OCI-LY1 (cell line): ENCODE measurements around the gene FYCO1.

ENCODE experiments used
- CTCF ChIP-seq: fragments of 200-600 bp; sonication (generic), shearing (Covaris generic); IDR thresholded peaks from 2 replicates; pipeline ENCODE4 v1.5.1; 2017; ENCODE audit warnings: mild to moderate bottlenecking, antibody characterized with exemption, low read length, moderate library complexity, mixed read lengths
- EZH2 ChIP-seq: fragments of 200-600 bp; sonication (generic), shearing (Covaris generic); IDR thresholded peaks from 2 replicates; pipeline ENCODE4 v1.8.0; 2017; ENCODE audit warnings: borderline replicate concordance, mixed run types, mild to moderate bottlenecking, antibody characterized with exemption, low read length, moderate library complexity, mixed read lengths

GRCh38 chr3:45929042-45929679 lies 66.5 kb downstream of the FYCO1 start:
- TF ChIP-seq EZH2 (no peak), CTCF (peak; percentile 72)
